ENCODE data around the gene ARHGEF3.

The ARHGEF3 gene

DNA sequence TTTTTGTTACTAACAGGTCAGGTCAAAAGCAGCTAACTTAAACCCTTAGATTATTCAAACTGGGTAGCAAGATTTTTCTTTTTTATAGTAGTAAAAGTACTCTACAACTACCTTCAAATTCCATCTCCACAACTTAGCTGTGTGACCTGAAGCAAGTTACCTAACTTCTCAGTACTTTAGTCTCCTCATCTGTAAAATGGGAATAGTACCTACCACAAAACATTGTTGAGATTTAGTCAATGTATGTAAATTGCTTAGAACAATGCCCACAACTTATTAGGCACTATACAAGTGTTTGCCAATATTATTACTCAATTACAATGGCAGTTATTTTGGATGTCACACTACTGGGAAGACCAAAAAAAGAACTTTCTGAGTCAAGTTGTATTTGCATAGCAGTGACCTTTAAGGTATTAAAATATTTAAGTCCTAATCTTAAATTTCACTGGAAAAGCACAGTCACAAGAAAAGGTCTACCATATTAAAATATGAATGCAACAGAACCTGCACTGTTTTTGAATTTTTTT, 121.6 kb downstream of the ARHGEF3 start:
- no peak for DNase-seq (ENCODE audit: low read depth)

Measured in EH (cell line).